HUES64 (cell line): ENCODE measurements around the gene TGIF2.
"Not testable (repeated sequence)": the region's sequence is repeated elsewhere in the genome, so short reads cannot be mapped to it uniquely, and the experiment has no call there.

ENCODE experiments used
- H3K27ac ChIP-seq: 2 replicates; pipeline ENCODE4 v1.7.0; 2013; ENCODE audit warnings: low read depth, low read length, inconsistent platforms
- H3K27me3 ChIP-seq: 2 replicates; pipeline ENCODE4 v1.6.1; 2013; ENCODE audit warnings: mild to moderate bottlenecking, low read length; ENCODE audit not compliant: insufficient read depth
- H3K36me3 ChIP-seq: 2 replicates; pipeline ENCODE4 v1.6.1; 2013; ENCODE audit warnings: mild to moderate bottlenecking, low read length; ENCODE audit not compliant: insufficient read depth
- H3K4me1 ChIP-seq: 2 replicates; pipeline ENCODE4 v1.6.1; 2013; ENCODE audit warnings: mild to moderate bottlenecking, low read length, moderate library complexity; ENCODE audit not compliant: insufficient read depth
- H3K4me3 ChIP-seq: 2 replicates; pipeline ENCODE4 v1.5.1; 2013; ENCODE audit warnings: mild to moderate bottlenecking, low read length, moderate library complexity
- H3K9ac ChIP-seq: 2 replicates; pipeline ENCODE4 v1.6.1; 2013; ENCODE audit warnings: mild to moderate bottlenecking, low read depth, low read length
- H3K9me3 ChIP-seq: 2 replicates; pipeline ENCODE4 v1.6.1; 2013; ENCODE audit warnings: low read depth, low read length; ENCODE audit not compliant: insufficient read depth
- WGBS: fragments of 150-250, 120-280 bp; methylation state at CpG from one replicate; pipeline ENCODE4 v1.1.7; 2013; ENCODE audit warnings: missing lambda C conversion rate; 5-methylcytosine and 5-hydroxymethylcytosine counted together

Gene TGIF2

DNA sequence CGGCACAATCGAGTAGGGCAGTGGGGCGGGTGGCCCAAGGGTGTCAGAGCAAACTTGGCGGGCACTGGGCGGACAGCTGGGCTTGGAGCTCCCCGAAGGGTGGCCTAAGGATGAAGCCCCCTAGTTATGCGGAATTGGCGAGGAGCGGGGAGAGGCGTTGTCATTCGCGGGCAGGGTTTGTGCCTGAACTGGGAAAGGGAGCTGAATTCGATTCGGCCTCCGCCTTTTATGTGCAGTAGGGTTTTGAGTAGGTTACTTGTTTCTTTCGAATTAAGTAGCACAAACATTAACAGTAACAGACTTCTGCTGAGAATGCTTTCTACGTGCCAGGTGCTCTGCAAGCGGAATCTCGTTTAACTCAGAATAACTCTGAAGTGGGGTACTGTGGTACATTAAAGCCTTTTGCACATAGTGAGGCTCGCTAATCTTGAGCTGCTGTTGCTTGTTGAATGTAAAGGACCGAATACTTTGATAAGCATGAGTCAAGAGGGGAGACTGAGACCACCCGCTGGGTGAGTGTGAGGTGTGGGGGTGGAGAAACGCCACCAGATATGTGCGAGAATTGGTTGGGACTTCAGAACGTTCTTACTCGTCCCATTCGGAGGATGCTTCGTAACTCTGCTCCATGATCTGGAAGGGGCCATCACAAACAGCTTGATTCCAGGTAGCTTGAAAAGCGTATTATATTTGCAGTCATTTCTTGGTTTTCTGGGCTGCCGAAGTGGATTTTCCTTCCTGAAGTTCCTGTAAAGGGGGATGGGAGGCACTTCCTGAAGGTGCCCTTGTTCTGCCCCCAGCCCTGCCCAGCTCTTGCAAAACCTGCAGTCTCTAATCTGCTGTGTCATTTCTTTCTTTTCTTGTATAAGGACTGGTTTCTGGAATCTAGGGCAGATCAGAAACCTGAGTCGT is 33.0 kb downstream of the TGIF2 start:
- Histone ChIP-seq H3K9ac (peak overlapping the region; percentile 85), H3K4me3 (peak overlapping the region; percentile 95), H3K27me3 (no peaks in the 10 kb centered on the region), H3K4me1 (peaks cover 9% of the 10 kb centered on the region), H3K27ac (peak overlapping the region; percentile 86), H3K9me3 (no peaks in the 10 kb centered on the region), H3K36me3 (peaks cover 39% of the 10 kb centered on the region)
- 4% methylated on average over 30 of the region's 31 CpGs for WGBS

DNA sequence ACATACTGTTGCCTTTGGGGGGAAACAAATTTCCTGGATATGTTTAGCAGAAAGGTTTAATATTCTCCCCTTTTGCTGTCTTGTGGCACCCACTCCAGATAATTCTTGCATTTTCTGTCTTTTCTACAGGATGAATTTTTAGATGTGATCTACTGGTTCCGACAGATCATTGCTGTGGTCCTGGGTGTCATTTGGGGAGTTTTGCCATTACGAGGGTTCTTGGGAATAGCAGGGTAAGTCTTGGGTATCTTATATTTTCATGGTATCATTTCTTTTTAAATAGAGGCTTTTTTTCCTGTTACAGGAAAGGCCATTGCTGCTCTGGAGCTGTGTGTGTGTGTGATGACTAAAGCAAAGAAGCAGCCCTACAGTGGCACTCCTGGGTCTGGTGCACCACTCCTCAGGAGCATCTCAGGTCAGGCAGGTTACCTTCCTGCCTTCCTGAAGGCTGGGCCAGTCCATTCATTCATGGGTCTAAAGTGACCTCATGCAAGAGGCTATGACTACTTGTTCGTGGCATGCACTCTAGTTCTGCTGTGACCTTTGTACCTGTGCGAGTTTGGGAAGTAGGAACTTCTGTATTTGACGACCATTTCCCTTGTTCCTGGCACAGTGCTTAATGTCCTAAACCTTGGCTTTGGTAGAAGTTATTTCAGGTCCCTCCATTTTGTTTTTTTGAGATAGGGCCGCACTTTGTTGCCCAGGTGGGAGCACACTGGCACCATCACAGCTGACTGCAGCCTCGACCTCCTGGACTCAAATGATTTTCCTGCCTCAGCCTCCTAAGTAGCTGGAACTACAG is 34.4 kb downstream of the TGIF2 start:
- Histone ChIP-seq H3K9me3 (no peaks in the 10 kb centered on the region), H3K4me3 (peak overlapping the region; percentile 14; the same call in 1 of the 2 replicates), H3K36me3 (peaks cover 51% of the 10 kb centered on the region), H3K4me1 (peaks cover 9% of the 10 kb centered on the region), H3K27me3 (no peaks in the 10 kb centered on the region), H3K27ac (no peak overlapping the region), H3K9ac (no peak overlapping the region)
- WGBS, result 97% methylated on average over 7 of the region's 7 CpGs

DNA sequence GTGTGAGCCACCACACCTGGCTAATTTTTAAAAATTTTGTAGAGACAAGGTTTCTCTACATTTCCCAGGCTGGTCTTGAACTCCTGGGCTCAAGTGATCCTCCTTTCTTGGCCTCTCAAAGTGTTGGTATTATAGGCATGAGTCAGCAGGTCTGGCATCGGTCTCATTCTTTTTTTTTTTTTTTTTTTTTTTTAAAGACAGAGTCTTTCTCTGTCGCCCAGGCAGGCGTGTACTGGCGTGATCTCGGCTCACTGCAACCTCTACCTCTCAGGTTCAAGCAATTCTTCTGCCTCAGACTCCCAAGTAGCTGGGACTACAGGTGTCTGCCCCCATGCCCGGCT is 35.0 kb downstream of the TGIF2 start:
- H3K9me3 ChIP-seq, H3K4me3 ChIP-seq, H3K27me3 ChIP-seq, H3K4me1 ChIP-seq, H3K27ac ChIP-seq, H3K9ac ChIP-seq: not testable (repeated sequence)
- 98% methylated on average over 6 of the region's 6 CpGs for WGBS
- peaks cover 55% of the 10 kb centered on the region for H3K36me3 ChIP-seq

DNA sequence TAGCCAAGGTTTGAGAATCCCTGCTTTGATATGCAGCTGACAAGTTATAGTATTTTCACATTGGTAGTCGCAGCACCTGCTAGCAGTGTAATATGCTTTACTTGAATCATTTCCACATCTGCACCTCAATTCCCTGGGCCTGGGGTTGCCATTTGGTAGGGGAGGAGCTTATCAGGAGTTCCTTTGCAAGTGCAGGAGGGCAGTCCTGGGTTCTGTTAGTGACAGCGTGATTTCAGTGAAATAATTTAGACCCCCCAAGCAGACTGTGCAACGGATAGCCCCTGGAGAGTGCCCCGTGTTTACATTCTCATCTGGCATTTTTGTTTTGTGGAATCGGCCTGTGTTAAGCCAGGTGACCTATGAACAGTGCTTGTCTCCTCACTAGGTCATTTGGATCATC is 38.2 kb downstream of the TGIF2 start:
- 94% methylated on average over 5 of the region's 5 CpGs for WGBS
- Histone ChIP-seq H3K4me3 (no peak overlapping the region), H3K36me3 (peaks cover 68% of the 10 kb centered on the region), H3K27ac (no peak overlapping the region), H3K27me3 (no peaks in the 10 kb centered on the region), H3K9me3 (no peaks in the 10 kb centered on the region), H3K4me1 (peaks cover 5% of the 10 kb centered on the region), H3K9ac (no peak overlapping the region)

DNA sequence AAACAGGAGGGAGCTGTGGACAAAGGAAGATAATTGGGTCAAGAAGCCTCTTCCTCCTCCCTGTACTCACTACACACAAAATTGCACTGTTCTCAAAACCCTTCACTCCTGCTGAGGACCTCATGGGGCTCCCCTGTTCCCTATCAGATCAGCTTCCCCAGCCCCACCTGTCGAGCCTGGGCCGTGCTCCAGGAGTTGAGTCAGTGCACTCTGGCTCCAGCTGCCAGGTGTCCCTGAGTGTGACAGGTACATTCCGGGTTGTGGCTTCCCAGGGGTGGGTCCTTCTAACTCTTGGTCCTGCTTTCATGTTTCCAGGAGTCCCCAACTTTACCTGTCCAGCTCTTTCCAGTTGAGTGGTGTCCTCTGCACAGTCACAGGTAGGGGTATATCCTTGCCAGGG is 40.6 kb downstream of the TGIF2 start:
- no peaks in the 10 kb centered on the region for H3K4me1 ChIP-seq
- no peaks in the 10 kb centered on the region for H3K27me3 ChIP-seq
- no peak overlapping the region for H3K9ac ChIP-seq
- peaks cover 52% of the 10 kb centered on the region for H3K36me3 ChIP-seq
- 93% methylated on average over 3 of the region's 3 CpGs for WGBS
- H3K9me3 ChIP-seq, result no peaks in the 10 kb centered on the region
- H3K4me3 ChIP-seq, result no peak overlapping the region
- no peak overlapping the region for H3K27ac ChIP-seq

DNA sequence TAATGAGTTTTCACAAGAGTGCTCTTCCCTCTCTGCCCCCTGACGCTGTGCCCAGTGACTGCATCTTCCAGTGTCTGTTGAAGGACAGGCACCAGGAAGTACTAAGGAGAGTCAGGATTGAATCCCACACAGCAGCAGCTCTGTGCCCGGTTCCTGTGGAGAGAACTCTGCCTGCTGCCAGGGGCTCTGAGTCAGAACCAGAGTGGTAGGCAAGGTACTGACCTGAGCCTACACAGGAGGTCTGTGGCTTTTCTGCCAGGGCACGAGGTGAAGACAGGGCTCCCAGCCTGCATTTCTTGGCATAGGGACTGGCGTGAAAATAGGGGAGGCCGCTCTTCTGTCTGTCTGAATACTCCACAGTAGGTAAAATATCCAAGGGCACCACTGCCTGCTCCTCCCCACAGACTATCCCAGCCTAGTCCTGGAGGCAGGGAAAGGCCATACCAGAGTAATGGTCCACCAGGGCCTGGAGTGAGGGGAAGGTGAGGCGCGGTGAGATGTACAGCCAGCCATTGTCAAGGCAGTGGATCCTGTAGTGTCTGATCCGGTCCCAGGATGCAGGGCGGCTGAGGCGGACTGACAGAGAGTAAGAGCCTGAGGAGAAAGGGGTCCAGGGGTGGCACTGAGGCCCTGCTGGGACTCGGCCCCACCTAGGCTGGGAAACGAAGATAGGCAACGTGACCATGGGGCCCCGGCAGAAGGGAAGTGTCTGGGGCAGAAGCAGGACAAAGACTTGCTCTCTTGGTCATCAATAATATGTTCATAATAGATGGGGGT is 41.6 kb downstream of the TGIF2 start:
- Histone ChIP-seq H3K9ac (no peak overlapping the region), H3K4me3 (no peak overlapping the region), H3K4me1 (no peaks in the 10 kb centered on the region), H3K27ac (no peak overlapping the region), H3K36me3 (peaks cover 42% of the 10 kb centered on the region), H3K9me3 (no peaks in the 10 kb centered on the region), H3K27me3 (no peaks in the 10 kb centered on the region)
- 92% methylated on average over 14 of the region's 14 CpGs for WGBS

DNA sequence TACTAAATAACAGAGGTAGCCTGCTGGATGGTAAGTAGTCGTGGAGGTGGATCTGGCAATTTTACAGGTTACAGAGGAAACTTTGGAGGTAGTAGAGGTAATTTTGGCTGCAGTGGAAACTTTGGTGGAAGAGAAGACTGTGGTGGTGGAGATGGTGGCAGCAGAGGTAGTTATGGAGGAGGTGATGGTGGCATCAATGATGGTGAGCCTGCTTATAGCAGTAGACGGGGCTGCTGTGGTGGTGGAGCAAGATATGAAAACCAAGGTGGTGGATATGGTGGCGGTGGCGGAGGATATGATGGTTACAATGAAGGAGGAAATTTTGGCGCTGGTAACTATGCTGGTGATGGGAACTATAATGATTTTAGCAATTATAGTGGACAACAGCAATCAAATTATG is 47.5 kb downstream of the TGIF2 start:
- Histone ChIP-seq H3K4me1 (0 out of 2 replicates have a peak, but pooled peaks cover 4% of the 10 kb centered on the region), H3K4me3 (no peak overlapping the region), H3K9me3 (no peaks in the 10 kb centered on the region), H3K9ac (no peak overlapping the region), H3K27ac (no peak overlapping the region), H3K27me3 (no peaks in the 10 kb centered on the region), H3K36me3 (no peaks in the 10 kb centered on the region)
- WGBS, result 96% methylated on average over 5 of the region's 5 CpGs

DNA sequence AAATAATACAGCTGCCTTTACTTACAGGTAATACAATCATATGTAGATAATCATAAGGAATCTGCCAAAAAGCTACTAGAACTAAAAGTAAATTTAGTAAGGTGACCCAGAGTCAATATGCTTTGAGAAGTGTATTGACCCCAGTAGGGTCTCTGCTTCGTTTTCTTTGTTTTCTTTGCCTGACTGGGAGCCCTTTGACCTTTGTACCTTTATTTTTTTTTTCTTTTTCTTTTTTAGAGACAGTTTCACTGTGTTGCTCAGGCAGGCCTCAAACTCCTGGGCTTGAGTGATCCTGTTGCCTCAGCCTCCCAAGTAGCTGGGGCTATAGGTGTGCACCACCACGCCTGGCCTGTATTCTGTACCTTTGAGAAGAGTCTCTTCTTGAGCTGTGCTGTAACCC is 50.0 kb downstream of the TGIF2 start:
- H3K9ac ChIP-seq, result no peak overlapping the region
- H3K4me3 ChIP-seq, result no peak overlapping the region
- H3K36me3 ChIP-seq, result no peaks in the 10 kb centered on the region
- H3K27me3 ChIP-seq, result no peaks in the 10 kb centered on the region
- H3K27ac ChIP-seq, result no peak overlapping the region
- H3K9me3 ChIP-seq, result no peaks in the 10 kb centered on the region
- 0 out of 2 replicates have a peak, but pooled peaks cover 4% of the 10 kb centered on the region for H3K4me1 ChIP-seq
- 92% methylated on average over 2 of the region's 2 CpGs for WGBS

DNA sequence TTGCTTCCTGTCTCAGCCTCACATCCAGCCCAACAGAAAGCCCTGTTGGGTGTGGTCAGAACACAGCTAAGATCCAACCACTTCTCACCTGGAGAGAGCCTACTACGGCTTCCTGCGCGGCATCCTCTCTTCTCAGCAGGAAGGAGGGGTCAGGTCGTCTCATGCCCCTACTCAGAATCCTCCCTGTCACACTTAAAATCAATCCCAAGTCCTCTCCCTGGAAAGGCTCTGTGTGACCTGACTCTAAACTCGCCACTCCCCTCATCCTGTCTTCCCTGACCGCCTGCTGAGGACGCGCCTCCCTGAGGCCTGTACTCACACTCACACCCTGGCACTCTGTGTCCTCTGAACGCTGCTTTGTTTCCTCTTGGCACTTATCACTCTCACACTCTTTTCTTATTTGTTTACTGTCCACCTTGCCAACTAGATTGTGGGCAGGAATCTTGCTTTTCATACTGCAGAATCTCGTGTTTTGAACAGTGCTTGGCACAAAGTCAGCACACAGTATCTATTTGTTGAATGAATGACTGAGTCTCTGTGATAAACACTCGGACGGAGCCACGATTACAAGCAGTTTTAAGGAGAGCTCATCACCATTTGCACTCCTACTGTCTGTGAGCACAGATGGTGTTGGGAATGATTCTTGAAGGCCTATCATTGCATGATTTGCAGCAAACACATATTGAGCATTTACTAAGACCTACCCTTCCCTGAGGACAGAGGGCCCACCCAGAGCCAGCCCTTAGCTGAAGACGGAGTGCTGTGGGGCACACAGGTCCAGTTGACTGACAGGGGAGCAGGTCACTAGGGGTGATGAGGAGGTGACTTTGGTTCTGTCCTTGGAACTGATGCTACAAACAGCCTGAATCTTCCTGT is 50.9 kb downstream of the TGIF2 start:
- WGBS, result 61% methylated on average over 14 of the region's 14 CpGs

DNA sequence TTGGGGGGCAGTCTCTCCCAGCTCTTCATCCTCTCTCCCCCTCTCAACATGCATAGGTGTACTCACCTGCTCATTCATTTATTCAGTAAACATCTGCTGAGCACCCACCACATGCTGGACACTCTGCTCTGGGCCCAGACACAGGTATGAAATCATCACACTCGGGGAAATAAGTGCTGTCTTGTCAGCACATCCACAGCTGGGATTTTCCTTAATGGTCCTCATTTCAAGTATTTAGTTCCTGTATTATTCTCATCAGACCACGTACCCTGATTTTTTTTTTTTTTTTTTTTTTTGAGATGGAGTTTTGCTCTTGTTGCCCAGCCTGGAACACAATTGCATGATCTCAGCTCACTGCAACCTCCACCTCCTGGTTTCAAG is 51.5 kb downstream of the TGIF2 start:
- Histone ChIP-seq H3K27ac (no peak overlapping the region), H3K4me1 (0 out of 2 replicates have a peak, but pooled peaks cover 4% of the 10 kb centered on the region), H3K36me3 (no peaks in the 10 kb centered on the region), H3K9me3 (no peaks in the 10 kb centered on the region), H3K9ac (no peak overlapping the region), H3K27me3 (no peaks in the 10 kb centered on the region), H3K4me3 (no peak overlapping the region)
- WGBS, result 93% methylated on average over 1 of the region's 2 CpGs

More for the DNA sequence above, 50.9 kb downstream of the TGIF2 start:
- H3K27ac ChIP-seq, result no peak overlapping the region
- no peak overlapping the region for H3K9ac ChIP-seq
- H3K4me3 ChIP-seq, result no peak overlapping the region
- no peaks in the 10 kb centered on the region for H3K36me3 ChIP-seq
- H3K9me3 ChIP-seq, result no peaks in the 10 kb centered on the region
- no peaks in the 10 kb centered on the region for H3K27me3 ChIP-seq
- 0 out of 2 replicates have a peak, but pooled peaks cover 4% of the 10 kb centered on the region for H3K4me1 ChIP-seq
